K562 (cell line): Measurements from ENCODE around the gene DDAH1. TPM values are rescaled to one million over a fixed set of nuclear protein-coding genes. Genes with fewer than 3 reads are reported as not detected.

Source experiments
- ATAC-seq: fragments of 200-7000 bp; cut with Tn5 transposase; 3 replicates; pipeline ENCODE4 v1.9.1; 2020; ENCODE audit warnings: moderate library complexity
- BruUV-seq: library from RNA; stranded (reverse); fragments of 400-500 nt; replicated peaks from 2 replicates; lab custom pipeline; 2021; lab: Mats Ljungman, UMichigan
- CTCF ChIA-PET: fragments of 300-600 bp; formaldehyde crosslinking; extraction: SDS; loops from one replicate; lab custom pipeline; 2021; ENCODE audit warnings: low intra/inter-chr PET ratio; lab: Yijun Ruan, JAX
- POLR2A ChIA-PET: fragments of 300-600, 350-650 bp; sonication (Branson Sonifier 250); formaldehyde crosslinking; extraction: SDS; loops from one replicate; lab custom pipeline; 2021; ENCODE audit warnings: antibody characterized with exemption, inconsistent platforms; lab: Yijun Ruan, JAX
- DNase-seq, 4 experiments: peaks; one replicate each; pipeline versions ENCODE4 v3.0.0 to v3.0.0-alpha.2; 2011 to 2018; ENCODE audit warnings: low spot score in 3 of 4, mixed read lengths in 3 of 4; ENCODE audit errors: extremely low read depth in 1 of 4
- FAIRE-seq: peaks from 2 replicates; lab custom pipeline; 2011; peaks lifted over from hg19 to GRCh38; lab: Jason Lieb, UNC
- H2AFZ ChIP-seq: 2 replicates; pipeline ENCODE4 v1.6.0; 2011; ENCODE audit warnings: low read depth, low read length, control low read depth, inconsistent platforms
- H3K27ac ChIP-seq: fragments of 200-600 bp; 3 replicates; pipeline ENCODE4 v1.8.0; 2011; ENCODE audit warnings: low read depth, mild to moderate bottlenecking, control low read depth, inconsistent platforms, low read length, moderate library complexity, mixed read lengths; ENCODE audit errors: extremely low read depth
- H3K27me3 ChIP-seq, 2 experiments: fragments of 300-600 bp in 1 of 2; 2 replicates in 1 of 2; 3 replicates in 1 of 2; pipeline versions ENCODE4 v1.6.0 to v1.8.0; 2011; ENCODE audit warnings: inconsistent platforms in 2 of 2, low read length in 2 of 2, mild to moderate bottlenecking in 1 of 2, mixed read lengths in 1 of 2, moderate library complexity in 1 of 2; ENCODE audit not compliant: control insufficient read depth in 2 of 2, insufficient read depth in 2 of 2
- H3K36me3 ChIP-seq: fragments of 300-600 bp; 3 replicates; pipeline ENCODE4 v1.8.0; 2011; ENCODE audit warnings: mild to moderate bottlenecking, low read length, inconsistent platforms; ENCODE audit not compliant: control insufficient read depth, insufficient read depth
- H3K4me1 ChIP-seq, 2 experiments: fragments of 200-600 bp in 1 of 2; replicated peaks in 1 of 2; 2 replicates in 1 of 2; 3 replicates in 1 of 2; pipeline versions ENCODE4 v1.5.1 to v1.8.0; 2011; ENCODE audit warnings: inconsistent platforms in 2 of 2, low read length in 2 of 2, mild to moderate bottlenecking in 1 of 2, mixed read lengths in 1 of 2, moderate library complexity in 1 of 2; ENCODE audit not compliant: control insufficient read depth in 2 of 2, insufficient read depth in 2 of 2
- H3K4me2 ChIP-seq: 2 replicates; pipeline ENCODE4 v1.6.1; 2011; ENCODE audit warnings: low read length, control low read depth, inconsistent platforms, mixed read lengths; ENCODE audit not compliant: insufficient read depth
- H3K4me3 ChIP-seq: fragments of 200-600 bp; sonication (generic), shearing (Covaris generic); 2 replicates; pipeline ENCODE4 v1.5.1; 2016; ENCODE audit warnings: control low read depth, inconsistent platforms
- H3K79me2 ChIP-seq: fragments of 200-600 bp; 3 replicates; pipeline ENCODE4 v1.8.0; 2011; ENCODE audit warnings: low read length, inconsistent platforms; ENCODE audit not compliant: control insufficient read depth, insufficient read depth
- H3K9ac ChIP-seq, 2 experiments: 2 replicates each; pipeline versions ENCODE4 v1.6.0 to v1.6.1; 2011; ENCODE audit warnings: low read depth in 2 of 2, low read length in 2 of 2, control low read depth in 1 of 2, inconsistent platforms in 1 of 2, mild to moderate bottlenecking in 1 of 2, mixed read lengths in 1 of 2; ENCODE audit not compliant: insufficient read depth in 1 of 2
- H3K9me1 ChIP-seq: one replicate; pipeline ENCODE4 v1.6.0; 2011; ENCODE audit warnings: inconsistent platforms, mild to moderate bottlenecking, low read length, moderate library complexity; ENCODE audit not compliant: control insufficient read depth, insufficient read depth
- H3K9me3 ChIP-seq: replicated peaks from 2 replicates; pipeline ENCODE4 v1.5.1; 2011; ENCODE audit warnings: low read depth, low read length, inconsistent platforms; ENCODE audit not compliant: control insufficient read depth, insufficient read depth
- H4K20me1 ChIP-seq: replicated peaks from 2 replicates; pipeline ENCODE4 v1.6.1; 2011; ENCODE audit warnings: low read length, inconsistent platforms, mixed read lengths; ENCODE audit not compliant: control insufficient read depth, insufficient read depth
- BCOR ChIP-seq: fragments of 450-650 bp; IDR thresholded peaks from 2 replicates; pipeline ENCODE4 v1.6.1; 2016
- E2F8 ChIP-seq: fragments of 450-650 bp; IDR thresholded peaks from 2 replicates; pipeline ENCODE4 v1.7.1; 2018; ENCODE audit warnings: mild to moderate bottlenecking, low read depth; ENCODE audit not compliant: partially characterized antibody
- KAT8 ChIP-seq: fragments of 450-650 bp; IDR thresholded peaks from 2 replicates; pipeline ENCODE4 v1.6.1; 2016; ENCODE audit warnings: low read depth, mild to moderate bottlenecking
- MEF2A ChIP-seq: IDR thresholded peaks from 2 replicates; pipeline ENCODE4 v1.6.1; 2011; ENCODE audit warnings: low read depth, mild to moderate bottlenecking, low read length, moderate library complexity; ENCODE audit not compliant: control insufficient read depth
- NCOA4 ChIP-seq: fragments of 450-650 bp; IDR thresholded peaks from 2 replicates; pipeline ENCODE4 v1.6.1; 2018; ENCODE audit warnings: mild to moderate bottlenecking; ENCODE audit not compliant: partially characterized antibody
- PRPF4 ChIP-seq: fragments of 200-400 bp; formaldehyde crosslinking; IDR thresholded peaks from one replicate; pipeline ENCODE4 v1.6.1; 2017; ENCODE audit warnings: low read length, low read depth, mild to moderate bottlenecking; ENCODE audit not compliant: insufficient read depth, poor library complexity, severe bottlenecking
- XRCC3 ChIP-seq: fragments of 450-650 bp; IDR thresholded peaks from 2 replicates; pipeline ENCODE4 v1.6.1; 2017; ENCODE audit warnings: mild to moderate bottlenecking, moderate library complexity
- ZNF274 ChIP-seq: IDR thresholded peaks from 2 replicates; pipeline ENCODE4 v1.6.1; 2011; ENCODE audit warnings: low read depth, mild to moderate bottlenecking, low read length, moderate library complexity, borderline replicate concordance
- ZNF583 ChIP-seq: fragments of 250-450 bp; sonication (Bioruptor Pico); IDR thresholded peaks from 2 replicates; pipeline ENCODE4 v1.4.0; 2020
- WGBS: fragments of 100-300 bp; shearing (Covaris generic); methylation state at CpG from one replicate; pipeline ENCODE4 v1.1.6; 2016; ENCODE audit warnings: low coverage, mixed read lengths; ENCODE audit not compliant: insufficient coverage; ENCODE audit errors: missing lambda C conversion rate; 5-methylcytosine and 5-hydroxymethylcytosine counted together
- in situ Hi-C: fragments of 300-500 bp; cut with MboI; formaldehyde crosslinking; loops from 4 replicates; pipeline ENCODE4 v1.15.0; 2018; ENCODE audit warnings: inconsistent platforms, mixed read lengths
- intact Hi-C: fragments of 100-400 bp; cut with micrococcal nuclease; formaldehyde crosslinking; loops from 2 replicates; pipeline ENCODE4 v1.14.2; 2022
- polyA plus RNA-seq, 8 experiments: library from polyadenylated mRNA; depleted of rRNA in 4 of 8; stranded (reverse) in 5 of 8; unstranded in 3 of 8; fragments of >200 nt; fragmentation: Nextera tagmentation in 2 of 8; fragmentation: Illumina TruSeq in 1 of 8; extraction: Ambion mirVana in 2 of 8; extraction: Trizol in 1 of 8; gene quantifications; 2 replicates each; pipeline versions ENCODE4 v1.2.1 to v1.2.3, GENCODE V29; 2011 to 2014; ENCODE audit warnings: inconsistent platforms in 1 of 8, missing spikeins in 1 of 8
- total RNA-seq, 7 experiments: library from RNA; depleted of rRNA in 6 of 7; stranded (reverse); fragments of >200 nt in 6 of 7; fragmentation: Illumina TruSeq in 2 of 7; extraction: Trizol in 2 of 7; gene quantifications; 2 replicates each; pipeline versions ENCODE4 v1.2.1 to v1.2.3, GENCODE V29; 2011 to 2021; ENCODE audit warnings: low replicate concordance in 1 of 7
- TF ChIP-seq, protein P1 (sequence below): fragments of 450-650 bp; formaldehyde crosslinking; conservative IDR thresholded peaks from 2 replicates; pipeline ENCODE4 v1.4.0; 2022; ENCODE audit warnings: mild to moderate bottlenecking, missing genetic modification characterization
- TF ChIP-seq, protein P2 (sequence below): fragments of 200-800 bp; sonication (Bioruptor generic); IDR thresholded peaks from 2 replicates; pipeline ENCODE4 v1.6.1; 2017; ENCODE audit warnings: missing genetic modification characterization, missing compliant biosample characterization

Gene DDAH1
- total and polyA plus RNA-seq, 9 of the 15 experiments (the other 6 are each of a cell fraction or from before 2014, with no cell fraction given), result 0.04 to 0.24 (median 0.10) TPM

DNA sequence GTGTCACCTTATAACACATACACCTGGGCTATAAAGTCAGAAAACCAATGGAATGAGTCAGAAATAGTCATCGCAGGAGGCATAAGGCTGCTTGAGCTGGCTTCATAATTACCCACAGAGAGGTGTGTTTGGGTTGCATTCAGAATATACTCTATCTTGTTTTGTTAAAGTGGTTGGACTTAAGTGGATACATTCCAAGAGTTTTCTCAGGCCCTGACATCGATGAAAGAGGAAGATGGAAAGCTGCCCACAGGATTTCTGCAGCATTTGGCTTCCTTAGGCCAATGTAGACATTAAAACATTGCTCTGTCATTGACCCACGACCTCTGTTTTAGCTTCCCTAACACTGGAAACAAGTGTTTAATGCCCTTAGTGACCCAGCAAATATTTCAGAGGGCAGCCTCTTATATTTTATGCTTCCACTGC lies 169.9 kb downstream of the DDAH1 start:
- no peak for FAIRE-seq
- in situ Hi-C loops, result no loop called here

More for the DNA sequence above, 169.9 kb downstream of the DDAH1 start:
- Histone ChIP-seq H3K27me3 (peaks cover 0 to 14% of the 10 kb centered on the region in 2 experiments; a peak in 3 of 5 replicates), H3K4me2 (no peak overlapping the region), H3K9me1 (no peaks in the 10 kb centered on the region), H3K4me1 (no peaks in the 10 kb centered on the region), H3K27ac (no peak overlapping the region), H3K36me3 (no peaks in the 10 kb centered on the region), H3K79me2 (no peaks in the 10 kb centered on the region), H2AFZ (no peak overlapping the region), H4K20me1 (no peaks in the 10 kb centered on the region), H3K4me3 (no peak overlapping the region), H3K9me3 (no peaks in the 10 kb centered on the region), H3K9ac (no peak overlapping the region)
- ATAC-seq (no peak), DNase-seq (no peak)
- TF ChIP-seq E2F8 (no peak), BCOR (no peak), MEF2A (no peak), NCOA4 (no peak), ZNF583 (no peak), XRCC3 (no peak), PRPF4 (no peak), KAT8 (no peak), ZNF274 (no peak)
- TF ChIP-seq, protein P1, sequence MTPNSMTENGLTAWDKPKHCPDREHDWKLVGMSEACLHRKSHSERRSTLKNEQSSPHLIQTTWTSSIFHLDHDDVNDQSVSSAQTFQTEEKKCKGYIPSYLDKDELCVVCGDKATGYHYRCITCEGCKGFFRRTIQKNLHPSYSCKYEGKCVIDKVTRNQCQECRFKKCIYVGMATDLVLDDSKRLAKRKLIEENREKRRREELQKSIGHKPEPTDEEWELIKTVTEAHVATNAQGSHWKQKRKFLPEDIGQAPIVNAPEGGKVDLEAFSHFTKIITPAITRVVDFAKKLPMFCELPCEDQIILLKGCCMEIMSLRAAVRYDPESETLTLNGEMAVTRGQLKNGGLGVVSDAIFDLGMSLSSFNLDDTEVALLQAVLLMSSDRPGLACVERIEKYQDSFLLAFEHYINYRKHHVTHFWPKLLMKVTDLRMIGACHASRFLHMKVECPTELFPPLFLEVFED (CRISPR knock-in tag), result no peak
- TF ChIP-seq, protein P2, sequence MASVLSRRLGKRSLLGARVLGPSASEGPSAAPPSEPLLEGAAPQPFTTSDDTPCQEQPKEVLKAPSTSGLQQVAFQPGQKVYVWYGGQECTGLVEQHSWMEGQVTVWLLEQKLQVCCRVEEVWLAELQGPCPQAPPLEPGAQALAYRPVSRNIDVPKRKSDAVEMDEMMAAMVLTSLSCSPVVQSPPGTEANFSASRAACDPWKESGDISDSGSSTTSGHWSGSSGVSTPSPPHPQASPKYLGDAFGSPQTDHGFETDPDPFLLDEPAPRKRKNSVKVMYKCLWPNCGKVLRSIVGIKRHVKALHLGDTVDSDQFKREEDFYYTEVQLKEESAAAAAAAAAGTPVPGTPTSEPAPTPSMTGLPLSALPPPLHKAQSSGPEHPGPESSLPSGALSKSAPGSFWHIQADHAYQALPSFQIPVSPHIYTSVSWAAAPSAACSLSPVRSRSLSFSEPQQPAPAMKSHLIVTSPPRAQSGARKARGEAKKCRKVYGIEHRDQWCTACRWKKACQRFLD (CRISPR knock-in tag), result no peak
- intact Hi-C loops, result no loop called here
- ChIA-PET POLR2A (interaction anchor here (2.4 kb wide), 1 partner anchor 10 kb away, joined by 9 read pairs; no protein-coding TSS in a partner anchor), CTCF (no interaction called here)
- 7% methylated on average over 3 of the region's 3 CpGs for WGBS
- BruUV-seq, result no TSS peak
